Epithelial cell of esophagus (primary cell): ENCODE data around the gene DRD4.

Experiments used
- DNase-seq: peaks from one replicate; pipeline ENCODE4 v3.0.0; 2010; ENCODE audit warnings: low read depth
- H3K4me3 ChIP-seq: 2 replicates; pipeline ENCODE4 v1.5.1; 2011; ENCODE audit warnings: mild to moderate bottlenecking, low read length, control low read depth
- CTCF ChIP-seq: IDR thresholded peaks from 2 replicates; pipeline ENCODE4 v1.5.1; 2011; ENCODE audit warnings: low read depth, mild to moderate bottlenecking, low read length, control low read depth, inconsistent platforms; ENCODE audit not compliant: insufficient read depth; ENCODE audit errors: missing control alignments

DRD4 gene

DNA sequence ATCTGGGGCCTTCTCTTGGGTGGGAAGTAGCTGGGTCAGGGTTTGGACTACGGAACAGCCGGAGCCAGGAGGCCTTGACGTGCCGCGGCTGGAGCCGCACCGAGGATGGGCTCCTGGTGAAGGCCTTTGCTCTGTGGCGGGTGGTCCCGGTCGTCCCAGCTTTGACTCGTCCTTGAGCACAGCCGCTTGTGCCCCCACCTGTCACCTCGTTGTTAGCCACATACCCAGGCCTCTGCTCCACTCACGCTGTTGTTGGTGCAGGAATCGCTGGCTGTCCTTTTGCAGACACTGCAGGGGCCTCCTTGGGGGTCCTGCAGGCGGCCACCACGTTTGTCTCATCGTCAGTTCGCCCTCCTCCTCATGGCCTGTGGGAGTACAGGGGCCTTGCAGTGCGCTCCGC is 43.7 kb upstream of the DRD4 start:
- DNase-seq: no peak
- TF ChIP-seq CTCF: no peak
- H3K4me3 ChIP-seq: no peak overlapping the region

GRCh38 chr11:595400-595799 is 41.7 kb upstream of the DRD4 start:
- no peak overlapping the region for H3K4me3 ChIP-seq
- TF ChIP-seq CTCF: no peak
- DNase-seq: no peak

DNA sequence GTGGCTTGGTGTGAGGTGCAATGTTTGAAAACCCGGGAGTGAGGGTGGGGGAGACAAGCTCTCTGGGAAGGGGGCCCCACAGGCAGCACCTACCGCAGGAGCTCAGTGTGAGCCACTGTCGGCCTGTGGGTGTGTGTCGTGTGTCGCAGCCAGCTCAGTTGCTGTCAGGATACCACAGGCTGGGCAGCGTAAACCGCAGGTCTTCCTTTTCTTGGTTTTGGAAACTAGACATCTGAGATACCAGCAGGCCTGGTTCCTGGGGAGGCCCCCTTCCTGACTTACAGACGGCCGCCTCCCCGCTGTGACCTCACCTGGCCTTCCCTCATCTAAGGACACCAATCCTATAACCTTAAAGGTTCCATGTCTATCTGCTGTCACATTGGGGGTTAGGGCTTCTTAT is 40.7 kb upstream of the DRD4 start:
- H3K4me3 ChIP-seq: no peak overlapping the region
- no peak for DNase-seq
- TF ChIP-seq CTCF: no peak

- no peak for TF ChIP-seq CTCF
- H3K4me3 ChIP-seq: no peak overlapping the region
- no peak for DNase-seq
These were observed 39.8 kb upstream of the DRD4 start for GRCh38 chr11:597166-597725.

DNA sequence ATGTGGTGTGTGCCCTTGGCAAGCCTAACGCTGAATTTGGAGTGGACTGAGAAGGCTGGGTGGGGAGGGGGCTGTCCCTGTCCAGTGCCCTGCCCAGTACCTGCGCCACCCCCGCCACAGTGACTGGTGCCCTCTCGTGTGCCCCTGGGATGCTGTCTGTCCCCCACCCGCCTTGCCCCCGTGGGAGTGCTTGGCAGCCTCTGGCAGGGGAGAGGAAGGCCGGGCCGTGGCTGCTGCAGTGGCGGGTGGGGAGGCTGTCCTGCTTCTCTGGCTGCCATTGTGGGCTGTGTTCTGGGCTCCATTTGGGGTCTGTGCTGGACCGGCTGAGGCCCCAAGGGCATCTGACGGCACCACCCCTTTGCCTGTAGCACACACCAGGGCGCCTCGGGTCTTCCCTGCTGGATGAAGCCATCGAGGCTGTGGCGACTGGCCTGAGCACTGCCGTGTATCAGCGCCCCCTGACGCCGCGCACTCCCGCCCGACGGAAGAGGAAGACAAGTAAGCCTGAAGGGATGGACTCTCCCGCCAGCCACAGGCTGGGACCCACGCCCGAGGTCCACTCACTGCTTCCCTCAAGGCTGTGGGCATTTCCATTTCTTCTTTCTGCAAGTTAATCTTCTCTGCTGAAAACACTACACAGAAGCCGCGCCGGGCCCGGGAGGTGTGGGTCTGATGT is 38.9 kb upstream of the DRD4 start:
- no peak for TF ChIP-seq CTCF
- DNase-seq: no peak
- H3K4me3 ChIP-seq: no peak overlapping the region

DNA sequence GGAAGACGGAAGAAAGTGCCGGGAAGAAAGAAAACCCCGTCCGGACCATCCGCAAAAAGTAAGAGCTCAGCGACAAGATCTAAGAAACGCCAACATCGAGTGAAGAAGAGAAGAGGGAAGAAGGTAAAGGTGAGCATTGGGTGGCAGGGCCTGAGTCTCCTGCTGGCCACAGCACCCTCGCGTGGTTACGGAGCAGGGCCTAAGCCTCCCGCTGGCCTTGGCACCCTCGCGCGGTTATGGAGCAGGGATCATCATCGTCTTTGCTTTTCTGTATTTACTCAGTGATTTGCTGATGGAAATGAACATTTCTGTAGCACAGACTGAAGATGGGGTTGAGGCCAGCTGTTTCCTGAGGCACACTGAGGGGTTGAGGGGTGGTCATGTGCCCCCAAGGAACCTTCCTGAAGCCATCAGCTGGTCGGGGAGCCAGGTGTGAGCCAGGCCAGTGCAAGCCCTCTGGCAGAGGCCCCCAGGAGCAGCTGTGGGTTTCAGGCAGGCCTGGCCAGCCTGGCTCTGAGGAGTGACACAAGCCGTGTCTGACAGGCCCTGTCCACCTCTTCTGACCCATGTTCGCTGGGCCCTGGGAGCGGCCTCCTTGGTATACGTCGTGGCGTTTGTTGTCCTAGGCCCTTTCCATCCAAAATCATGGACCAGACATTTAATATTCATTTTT is 35.4 kb upstream of the DRD4 start:
- no peak overlapping the region for H3K4me3 ChIP-seq
- no peak for TF ChIP-seq CTCF
- DNase-seq: no peak
